CD4-positive, alpha-beta T cell (primary cell): ENCODE measurements around the gene KCNAB1. TPM values are rescaled to one million over a fixed set of nuclear protein-coding genes. Genes with fewer than 3 reads are reported as not detected.

Experiments used
- ATAC-seq: fragments of 200-7000 bp; cut with Tn5 transposase; one replicate; pipeline ENCODE4 v1.10.0; 2022; ENCODE audit warnings: mild to moderate bottlenecking; ENCODE audit not compliant: poor library complexity
- CTCF ChIA-PET: fragments of 350-600 bp; sonication (Branson Sonifier 250); formaldehyde crosslinking; loops from one replicate; lab custom pipeline; 2021; ENCODE audit warnings: antibody characterized with exemption, inconsistent platforms; lab: Charles Lee
- POLR2A ChIA-PET: fragments of 350-600 bp; sonication (Branson Sonifier 250); formaldehyde crosslinking; loops from one replicate; lab custom pipeline; 2021; ENCODE audit warnings: antibody characterized with exemption, inconsistent platforms; lab: Charles Lee
- DNase-seq, 14 experiments: peaks; one replicate each; pipeline ENCODE4 v3.0.0-alpha.2; 2013 to 2020; ENCODE audit warnings: mixed read lengths in 2 of 14
- H3K27ac ChIP-seq, 2 donors: one replicate each; pipeline versions ENCODE4 v1.5.1 to v1.7.0; 2013; ENCODE audit warnings: low read length in 2 of 2, low read depth in 1 of 2, mild to moderate bottlenecking in 1 of 2
- H3K27me3 ChIP-seq, 2 experiments: 1 replicate in 1 of 2; 2 replicates in 1 of 2; pipeline versions ENCODE4 v1.6.1 to v1.7.0; 2013; ENCODE audit warnings: low read length in 2 of 2, control low read depth in 1 of 2, mild to moderate bottlenecking in 1 of 2, moderate library complexity in 1 of 2; ENCODE audit not compliant: insufficient read depth in 2 of 2, control insufficient read depth in 1 of 2
- H3K36me3 ChIP-seq: one replicate; pipeline ENCODE4 v1.6.1; 2013; ENCODE audit warnings: low read length, control low read depth; ENCODE audit not compliant: insufficient read depth
- H3K4me1 ChIP-seq: one replicate; pipeline ENCODE4 v1.6.1; 2013; ENCODE audit warnings: low read length, control low read depth; ENCODE audit not compliant: insufficient read depth
- H3K4me3 ChIP-seq: one replicate; pipeline ENCODE4 v1.5.1; 2013; ENCODE audit warnings: mild to moderate bottlenecking, low read length, moderate library complexity
- H3K9me3 ChIP-seq, 2 experiments: 1 replicate in 1 of 2; 2 replicates in 1 of 2; pipeline versions ENCODE4 v1.6.1 to v1.7.0; 2013; ENCODE audit warnings: low read length in 2 of 2, mild to moderate bottlenecking in 2 of 2, control low read depth in 1 of 2, moderate library complexity in 1 of 2; ENCODE audit not compliant: control insufficient read depth in 1 of 2, insufficient read depth in 1 of 2
- H3K27ac Mint-ChIP-seq: one replicate; pipeline ENCODE4 v1.8.0; 2020; ENCODE audit warnings: mixed read lengths
- H3K27me3 Mint-ChIP-seq: one replicate; pipeline ENCODE4 v1.8.0; 2021; ENCODE audit warnings: mixed read lengths
- H3K36me3 Mint-ChIP-seq: one replicate; pipeline ENCODE4 v1.8.0; 2021; ENCODE audit warnings: low read depth, mixed read lengths
- H3K4me1 Mint-ChIP-seq: one replicate; pipeline ENCODE4 v1.8.0; 2021; ENCODE audit warnings: low read depth, mixed read lengths
- H3K4me3 Mint-ChIP-seq: one replicate; pipeline ENCODE4 v1.8.0; 2020; ENCODE audit warnings: mild to moderate bottlenecking, mixed read lengths
- H3K9me3 Mint-ChIP-seq: one replicate; pipeline ENCODE4 v1.8.0; 2020; ENCODE audit warnings: mixed read lengths
- CTCF ChIP-seq: fragments of 200-600 bp; IDR thresholded peaks from one replicate; pipeline ENCODE4 v1.8.0; 2022; ENCODE audit warnings: antibody characterized with exemption, mild to moderate bottlenecking
- intact Hi-C, 2 experiments: fragments of 100-400 bp; cut with DNase I in 1 of 2; cut with micrococcal nuclease in 1 of 2; formaldehyde crosslinking; loops; one replicate each; pipeline versions ENCODE4 v1.15.1 to v1.9.0; 2023 to 2025; cut with DNase I, micrococcal nuclease
- total RNA-seq, 174 experiments: library from RNA in 2 of 174; stranded (reverse) in 2 of 174; gene quantifications; one replicate each; pipeline ENCODE4 v1.2.3 and lab custom pipeline; 2021 to 2026

Gene KCNAB1
- total RNA-seq, 2 experiments from 2014 or later: 0.14 TPM; not detected in 1

- Histone ChIP-seq H3K27ac (no peak overlapping the region), H3K9me3 (no peaks in the 10 kb centered on the region), H3K4me3 (no peak overlapping the region), H3K27me3 (no peaks in the 10 kb centered on the region), H3K36me3 (no peaks in the 10 kb centered on the region), H3K4me1 (peaks cover 4% of the 10 kb centered on the region)
- intact Hi-C loops: no loop called here
- Mint-ChIP-seq H3K9me3 (no peaks in the 10 kb centered on the region), H3K4me1 (peaks cover 18% of the 10 kb centered on the region), H3K4me3 (no peak overlapping the region), H3K27me3 (no peaks in the 10 kb centered on the region), H3K27ac (no peak overlapping the region), H3K36me3 (no peaks in the 10 kb centered on the region)
- POLR2A ChIA-PET: no interaction called here
- ATAC-seq: no peak
- no peak for TF ChIP-seq CTCF
- CTCF ChIA-PET: interaction anchor here (0.7 to 1.3 kb wide), 3 partner anchors 8 to 1446 kb away, joined by 4 read pairs; no protein-coding TSS in a partner anchor
- no peak for DNase-seq
Measured at GRCh38 chr3:156158656-156159295, 38.4 kb downstream of the KCNAB1 start.

- DNase-seq (peak in 2 of 14 experiments; percentile 29 to 47), ATAC-seq (peak; percentile 66)
- no peaks in the 10 kb centered on the region for H3K36me3 ChIP-seq
- H3K27ac ChIP-seq: no peak overlapping the region
- intact Hi-C loops: no loop called here
- no peak overlapping the region for H3K4me3 ChIP-seq
- H3K4me1 ChIP-seq: peaks cover 4% of the 10 kb centered on the region
- H3K27me3 ChIP-seq: no peaks in the 10 kb centered on the region
- Mint-ChIP-seq H3K9me3 (no peaks in the 10 kb centered on the region), H3K4me3 (peak overlapping the region; percentile 2), H3K27ac (peak overlapping the region; percentile 6), H3K27me3 (no peaks in the 10 kb centered on the region), H3K36me3 (no peaks in the 10 kb centered on the region), H3K4me1 (peaks cover 18% of the 10 kb centered on the region)
- H3K9me3 ChIP-seq: no peaks in the 10 kb centered on the region
- ChIA-PET CTCF (interaction anchor here (1.1 to 1.3 kb wide), 2 partner anchors 10 to 117 kb away, joined by 3 to 4 read pairs; no protein-coding TSS in a partner anchor), POLR2A (interaction anchor here (1.3 kb wide), 1 partner anchor 9 kb away, joined by 4 read pairs; no protein-coding TSS in a partner anchor)
- TF ChIP-seq CTCF: no peak
Measured at GRCh38 chr3:156160647-156161046, 40.3 kb downstream of the KCNAB1 start.

- DNase-seq: peak in 7 of 14 experiments; percentile 2 to 52 (median 8)
- peak; percentile 80 for ATAC-seq
- no peak for TF ChIP-seq CTCF
- no peaks in the 10 kb centered on the region for H3K27me3 Mint-ChIP-seq
- intact Hi-C loops: no loop called here
- CTCF ChIA-PET: interaction anchor here (1.3 kb wide), 1 partner anchor 117 kb away, joined by 3 read pairs; no protein-coding TSS in a partner anchor
- H3K9me3 ChIP-seq: no peaks in the 10 kb centered on the region
- POLR2A ChIA-PET: interaction anchor here (1.3 kb wide), 1 partner anchor 9 kb away, joined by 4 read pairs; no protein-coding TSS in a partner anchor
- no peaks in the 10 kb centered on the region for H3K9me3 Mint-ChIP-seq
- H3K27ac ChIP-seq: no peak overlapping the region
- H3K4me1 ChIP-seq: peaks cover 4% of the 10 kb centered on the region
- H3K27ac Mint-ChIP-seq: peak overlapping the region; percentile 6
- H3K4me3 ChIP-seq: no peak overlapping the region
- H3K4me3 Mint-ChIP-seq: no peak overlapping the region
- H3K36me3 ChIP-seq: no peaks in the 10 kb centered on the region
- H3K27me3 ChIP-seq: no peaks in the 10 kb centered on the region
- H3K36me3 Mint-ChIP-seq: no peaks in the 10 kb centered on the region
- H3K4me1 Mint-ChIP-seq: peaks cover 18% of the 10 kb centered on the region
Measured at GRCh38 chr3:156161172-156161571, 40.8 kb downstream of the KCNAB1 start.
